AG04450 (cell line): ENCODE results near the gene SLC12A1. TPM values are rescaled to one million over a fixed set of nuclear protein-coding genes. Genes with fewer than 3 reads are reported as not detected.

Source experiments
- CTCF ChIA-PET: fragments of 300-600, 350-600 bp; formaldehyde crosslinking; extraction: SDS; loops from one replicate; lab custom pipeline; 2022; ENCODE audit warnings: antibody characterized with exemption, inconsistent platforms; lab: Charles Lee
- POLR2A ChIA-PET: fragments of 350-600 bp; formaldehyde crosslinking; extraction: SDS; loops from one replicate; lab custom pipeline; 2021; ENCODE audit warnings: antibody characterized with exemption, inconsistent platforms; lab: Yijun Ruan, JAX
- DNase-seq: peaks from one replicate; pipeline ENCODE4 v3.0.0-alpha.2; 2011; ENCODE audit warnings: low read depth, low spot score
- H3K27ac ChIP-seq: one replicate; pipeline ENCODE4 v1.5.1; 2012; ENCODE audit warnings: low read depth, low read length, control low read depth
- H3K27me3 ChIP-seq: one replicate; pipeline ENCODE4 v1.6.0; 2012; ENCODE audit warnings: low read length; ENCODE audit not compliant: control insufficient read depth, insufficient read depth
- H3K4me3 ChIP-seq: 2 replicates; pipeline ENCODE4 v1.5.1; 2011; ENCODE audit warnings: mild to moderate bottlenecking, low read depth, low read length, control low read depth
- H3K9me3 ChIP-seq: 2 replicates; pipeline ENCODE4 v1.5.1; 2012; ENCODE audit warnings: low read length; ENCODE audit not compliant: control insufficient read depth, insufficient read depth
- polyA minus RNA-seq: library from RNA; depleted of rRNA, polyadenylated mRNA; stranded (reverse); fragments of >200 nt; gene quantifications from 2 replicates; pipeline ENCODE4 v1.2.3, GENCODE V29; 2011; rRNA and poly(A)+ RNA removed
- polyA plus RNA-seq: library from polyadenylated mRNA; depleted of rRNA; stranded (reverse); fragments of >200 nt; gene quantifications from 2 replicates; pipeline ENCODE4 v1.2.3, GENCODE V29; 2011; rRNA removed
- TF ChIP-seq, protein P1 (sequence below): IDR thresholded peaks from 2 replicates; pipeline ENCODE4 v1.5.1; 2011; ENCODE audit warnings: low read depth, low read length, control low read depth, inconsistent platforms

SLC12A1 gene
- polyA plus RNA-seq = not detected in 2 replicates
- polyA minus RNA-seq = not detected in 2 replicates

DNA sequence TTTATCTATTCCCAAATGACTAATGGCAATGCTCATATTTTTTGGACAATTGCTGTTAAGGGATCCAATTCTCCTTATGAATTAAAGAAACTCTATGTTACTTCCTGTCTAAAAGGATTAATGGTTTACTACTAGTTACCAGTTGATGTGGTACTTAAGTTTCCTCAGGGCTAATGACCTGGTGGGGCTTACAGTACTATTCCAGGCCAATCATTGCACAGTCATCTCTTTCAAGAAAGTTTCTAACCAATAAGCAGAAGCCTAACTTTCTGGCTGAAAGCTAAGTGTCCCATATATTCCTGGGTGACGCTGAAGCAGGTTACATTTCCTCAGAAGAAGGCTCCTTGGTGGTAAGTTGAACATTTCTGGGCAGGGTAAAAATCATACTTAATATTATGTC is at the start of gene SLC12A1:
SLC12A1 (plus strand) TSS at position 322 of the 400 bp plus-strand sequence. CDS start 1,418 bp downstream, outside the sequence.
- POLR2A ChIA-PET = no interaction called here
- peaks cover 2% of the 10 kb centered on the region for H3K27me3 ChIP-seq

DNA sequence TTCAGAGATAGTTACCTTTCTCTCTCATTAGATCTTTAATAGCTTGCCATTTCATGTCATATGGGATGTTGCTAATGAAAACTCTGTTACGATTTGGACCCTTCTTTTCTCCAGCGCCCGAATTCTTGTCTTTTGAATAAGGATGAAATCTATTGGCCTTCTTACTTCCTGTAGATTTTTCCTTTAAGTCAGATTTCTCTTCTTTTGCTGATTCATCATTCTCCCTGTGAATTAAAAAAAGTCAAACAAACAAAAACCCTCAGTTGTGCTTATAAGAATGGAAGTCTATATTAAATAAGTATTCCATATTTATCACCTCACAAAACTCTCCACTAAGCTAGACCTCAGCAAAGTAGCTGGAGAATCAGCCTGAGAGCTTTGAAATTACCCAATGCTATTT is 37.5 kb upstream of the SLC12A1 start:
- TF ChIP-seq, protein P1, sequence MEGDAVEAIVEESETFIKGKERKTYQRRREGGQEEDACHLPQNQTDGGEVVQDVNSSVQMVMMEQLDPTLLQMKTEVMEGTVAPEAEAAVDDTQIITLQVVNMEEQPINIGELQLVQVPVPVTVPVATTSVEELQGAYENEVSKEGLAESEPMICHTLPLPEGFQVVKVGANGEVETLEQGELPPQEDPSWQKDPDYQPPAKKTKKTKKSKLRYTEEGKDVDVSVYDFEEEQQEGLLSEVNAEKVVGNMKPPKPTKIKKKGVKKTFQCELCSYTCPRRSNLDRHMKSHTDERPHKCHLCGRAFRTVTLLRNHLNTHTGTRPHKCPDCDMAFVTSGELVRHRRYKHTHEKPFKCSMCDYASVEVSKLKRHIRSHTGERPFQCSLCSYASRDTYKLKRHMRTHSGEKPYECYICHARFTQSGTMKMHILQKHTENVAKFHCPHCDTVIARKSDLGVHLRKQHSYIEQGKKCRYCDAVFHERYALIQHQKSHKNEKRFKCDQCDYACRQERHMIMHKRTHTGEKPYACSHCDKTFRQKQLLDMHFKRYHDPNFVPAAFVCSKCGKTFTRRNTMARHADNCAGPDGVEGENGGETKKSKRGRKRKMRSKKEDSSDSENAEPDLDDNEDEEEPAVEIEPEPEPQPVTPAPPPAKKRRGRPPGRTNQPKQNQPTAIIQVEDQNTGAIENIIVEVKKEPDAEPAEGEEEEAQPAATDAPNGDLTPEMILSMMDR = no peak
- H3K27ac ChIP-seq = no peak overlapping the region
- CTCF ChIA-PET = no interaction called here
- POLR2A ChIA-PET = no interaction called here
- H3K27me3 ChIP-seq = no peaks in the 10 kb centered on the region
- no peak for DNase-seq
- no peaks in the 10 kb centered on the region for H3K9me3 ChIP-seq
- no peak overlapping the region for H3K4me3 ChIP-seq

More for the DNA sequence above, at the start of gene SLC12A1:
- H3K4me3 ChIP-seq = no peak within 1 kb of the TSS
- H3K9me3 ChIP-seq = no peaks in the 10 kb centered on the region
- CTCF ChIA-PET = no interaction called here
- TF ChIP-seq, protein P1 = no peak
- no peak within 1 kb of the TSS for H3K27ac ChIP-seq
- no peak for DNase-seq

DNA sequence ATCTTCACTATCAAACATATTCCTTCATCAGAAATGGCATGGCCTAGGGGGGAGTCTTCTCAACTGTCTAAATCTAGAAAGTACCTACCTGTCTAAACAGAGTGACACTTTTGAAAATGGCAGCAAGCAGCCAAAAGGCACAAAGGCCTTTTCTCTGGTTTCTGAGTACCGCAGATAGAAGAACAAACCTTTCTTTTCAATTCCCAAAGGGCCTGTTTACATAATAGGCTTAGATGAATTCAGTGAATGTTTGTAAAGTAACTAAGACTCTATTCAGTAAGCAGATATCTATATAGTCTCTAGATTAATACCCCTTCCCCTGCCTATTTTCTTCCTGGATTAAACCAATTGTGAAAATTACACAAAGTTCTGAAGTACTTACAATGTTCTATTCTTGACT is 35.1 kb upstream of the SLC12A1 start:
- CTCF ChIA-PET = no interaction called here

DNA sequence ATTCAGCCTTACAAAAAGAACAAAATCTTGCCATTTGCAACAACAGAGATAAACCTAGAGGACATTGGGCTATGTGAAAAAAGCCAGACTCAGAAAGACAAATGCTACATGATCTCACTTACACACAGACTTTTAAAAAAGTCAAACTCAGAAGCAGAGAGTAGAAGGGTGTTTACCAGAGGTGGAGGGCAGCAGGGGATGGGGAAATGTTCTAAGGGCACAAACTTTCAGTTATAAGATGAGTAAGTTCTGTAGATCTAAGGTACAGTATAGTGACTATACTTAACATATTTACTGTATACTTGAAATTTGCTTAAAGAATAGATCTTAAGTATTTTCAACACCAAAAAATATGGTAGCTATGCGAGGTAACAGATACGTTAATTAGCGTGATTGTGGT is 31.0 kb upstream of the SLC12A1 start:
- POLR2A ChIA-PET = no interaction called here
- DNase-seq = no peak
- CTCF ChIA-PET = no interaction called here
- H3K27ac ChIP-seq = no peak overlapping the region
- no peak overlapping the region for H3K4me3 ChIP-seq
- TF ChIP-seq, protein P1 = no peak
- no peaks in the 10 kb centered on the region for H3K9me3 ChIP-seq
- H3K27me3 ChIP-seq = no peaks in the 10 kb centered on the region

More for the DNA sequence above, 35.1 kb upstream of the SLC12A1 start:
- H3K4me3 ChIP-seq = no peak overlapping the region
- no peaks in the 10 kb centered on the region for H3K9me3 ChIP-seq
- no peaks in the 10 kb centered on the region for H3K27me3 ChIP-seq
- H3K27ac ChIP-seq = no peak overlapping the region
- DNase-seq = no peak
- POLR2A ChIA-PET = no interaction called here
- TF ChIP-seq, protein P1 = no peak

DNA sequence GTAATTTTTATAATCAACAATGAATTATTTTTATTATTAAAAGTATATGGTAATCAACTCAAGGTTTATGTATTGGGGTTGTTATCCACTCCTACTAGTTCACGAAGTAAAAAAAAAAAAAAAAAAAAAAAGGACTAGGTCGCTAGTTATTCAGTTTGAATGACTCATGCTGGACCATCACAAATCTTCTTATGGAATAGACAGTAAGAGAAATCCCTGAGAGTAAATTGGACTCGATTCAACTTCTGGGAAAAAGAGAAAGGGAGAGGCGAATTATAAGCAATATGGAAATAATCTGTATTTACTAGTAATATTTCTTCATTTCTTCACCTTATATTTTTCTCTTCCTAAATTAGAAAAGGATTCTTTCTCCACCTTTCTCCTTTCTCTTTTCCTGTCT is 30.0 kb upstream of the SLC12A1 start:
- ChIA-PET POLR2A (no interaction called here), CTCF (interaction anchor here (1.4 kb wide), 1 partner anchor 109 kb away, joined by 4 read pairs; no protein-coding TSS in a partner anchor)
- H3K27ac ChIP-seq = no peak overlapping the region
- TF ChIP-seq, protein P1 = no peak
- H3K27me3 ChIP-seq = no peaks in the 10 kb centered on the region
- H3K9me3 ChIP-seq = no peaks in the 10 kb centered on the region
- DNase-seq = no peak
- no peak overlapping the region for H3K4me3 ChIP-seq
